Activated CD4-positive, alpha-beta memory T cell treated with anti-CD3 and anti-CD28 coated beads for 36 hours (primary cell): ENCODE data around the gene KLRF1. TPM values are rescaled to one million over a fixed set of nuclear protein-coding genes. Genes with fewer than 3 reads are reported as not detected.
A peak's percentile ranks its signal among the peaks of the same experiment; 100 is the strongest.

Experiments used
- CTCF ChIA-PET: fragments of 350-600 bp; sonication (Branson Sonifier 250); formaldehyde crosslinking; loops from one replicate; lab custom pipeline; 2021; ENCODE audit warnings: antibody characterized with exemption, inconsistent platforms; lab: Charles Lee
- POLR2A ChIA-PET: fragments of 350-600 bp; sonication (Branson Sonifier 250); formaldehyde crosslinking; loops from one replicate; lab custom pipeline; 2021; ENCODE audit warnings: antibody characterized with exemption; lab: Charles Lee
- DNase-seq: peaks from one replicate; pipeline ENCODE4 v3.0.0-alpha.2; 2020
- H3K27ac Mint-ChIP-seq: one replicate; pipeline ENCODE4 v1.8.0; 2021; ENCODE audit warnings: mixed read lengths
- H3K27me3 Mint-ChIP-seq: one replicate; pipeline ENCODE4 v1.8.0; 2021; ENCODE audit warnings: mixed read lengths
- H3K36me3 Mint-ChIP-seq: one replicate; pipeline ENCODE4 v1.8.0; 2021; ENCODE audit warnings: mixed read lengths
- H3K4me1 Mint-ChIP-seq: one replicate; pipeline ENCODE4 v1.8.0; 2021; ENCODE audit warnings: low read depth, mixed read lengths
- H3K4me3 Mint-ChIP-seq: one replicate; pipeline ENCODE4 v1.8.0; 2021; ENCODE audit warnings: mild to moderate bottlenecking, mixed read lengths
- H3K9me3 Mint-ChIP-seq: one replicate; pipeline ENCODE4 v1.8.0; 2021; ENCODE audit warnings: mixed read lengths
- intact Hi-C: fragments of 100-400 bp; cut with micrococcal nuclease; formaldehyde crosslinking; loops from one replicate; pipeline ENCODE4 v1.15.1; 2023
- total RNA-seq, 2 experiments: library from RNA; stranded (reverse); gene quantifications; one replicate each; pipeline ENCODE4 v1.2.3, GENCODE V29; 2021

KLRF1 gene, protein sequence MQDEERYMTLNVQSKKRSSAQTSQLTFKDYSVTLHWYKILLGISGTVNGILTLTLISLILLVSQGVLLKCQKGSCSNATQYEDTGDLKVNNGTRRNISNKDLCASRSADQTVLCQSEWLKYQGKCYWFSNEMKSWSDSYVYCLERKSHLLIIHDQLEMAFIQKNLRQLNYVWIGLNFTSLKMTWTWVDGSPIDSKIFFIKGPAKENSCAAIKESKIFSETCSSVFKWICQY
- not detected for total RNA-seq

DNA sequence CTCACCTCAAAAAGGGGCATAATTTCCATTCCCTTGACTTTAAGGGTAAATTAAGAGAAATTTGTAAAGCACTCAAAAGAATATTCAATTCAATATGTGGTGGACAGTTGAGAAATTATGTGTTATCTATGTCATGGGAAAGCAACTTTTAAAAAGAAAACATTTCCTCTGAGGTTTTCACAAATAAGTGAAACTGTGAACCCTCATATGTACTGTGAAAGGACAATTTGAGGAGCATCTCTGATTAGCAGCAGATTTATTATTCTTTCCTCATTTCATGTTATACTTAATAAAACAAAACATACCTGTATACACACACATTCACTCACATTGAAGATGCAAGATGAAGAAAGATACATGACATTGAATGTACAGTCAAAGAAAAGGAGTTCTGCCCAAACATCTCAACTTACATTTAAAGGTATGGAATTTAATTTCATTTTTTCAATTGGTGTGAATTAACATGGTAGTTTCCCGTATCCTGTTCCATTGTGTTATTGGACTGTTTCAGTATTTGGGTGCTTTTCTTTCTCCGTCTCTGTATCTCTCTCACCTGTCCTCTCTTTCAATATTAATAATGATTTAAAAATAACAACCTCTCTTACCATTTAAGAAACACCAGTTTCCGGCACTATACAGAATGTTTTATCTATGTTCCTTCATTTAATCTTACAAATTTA, at the start of gene KLRF1:
KLRF1 (plus strand) TSS at position 273 of the 680 bp plus-strand sequence; CDS start at position 337, 64 bp downstream.
- no peaks in the 10 kb centered on the region for H3K9me3 Mint-ChIP-seq
- ChIA-PET POLR2A (no interaction called here), CTCF (interaction anchor here (0.6 to 0.8 kb wide), 2 partner anchors 125 to 1179 kb away, joined by 3 read pairs; no protein-coding TSS in a partner anchor)
- no peak within 1 kb of the TSS for H3K27ac Mint-ChIP-seq
- intact Hi-C loops = no loop called here
- H3K4me1 Mint-ChIP-seq = no peaks in the 10 kb centered on the region
- no peak for DNase-seq
- H3K36me3 Mint-ChIP-seq = no peaks in the 10 kb centered on the region
- H3K27me3 Mint-ChIP-seq = peaks cover 5% of the 10 kb centered on the region
- no peak within 1 kb of the TSS for H3K4me3 Mint-ChIP-seq

DNA sequence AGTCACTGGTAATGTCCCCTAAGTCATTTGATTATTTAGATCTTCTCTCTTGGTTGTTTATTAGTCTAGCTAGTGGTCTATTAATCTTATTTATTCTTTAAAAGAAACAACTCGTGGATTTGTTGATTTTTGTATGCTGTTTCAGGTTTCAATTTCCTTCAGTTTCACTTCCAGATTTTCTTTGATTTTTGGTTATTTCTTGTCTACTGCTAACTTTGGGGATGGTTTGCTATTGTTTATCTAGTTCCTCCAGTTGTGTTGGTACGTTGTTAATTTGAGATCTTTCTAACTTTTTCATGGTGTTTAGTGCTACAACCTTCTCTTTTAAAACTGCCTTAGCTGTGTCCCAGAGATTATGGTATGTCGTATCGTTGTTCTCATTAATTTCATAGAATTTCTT, 48.1 kb upstream of the KLRF1 start:
- intact Hi-C loops = no loop called here
- ChIA-PET CTCF (interaction anchor here (1.3 to 2.7 kb wide), 2 partner anchors 19 to 29 kb away, joined by 3 to 9 read pairs; no protein-coding TSS in a partner anchor), POLR2A (no interaction called here)
- H3K27ac Mint-ChIP-seq = no peak overlapping the region
- H3K4me1 Mint-ChIP-seq = peaks cover 75% of the 10 kb centered on the region
- no peaks in the 10 kb centered on the region for H3K9me3 Mint-ChIP-seq
- no peak overlapping the region for H3K4me3 Mint-ChIP-seq
- no peaks in the 10 kb centered on the region for H3K36me3 Mint-ChIP-seq
- no peaks in the 10 kb centered on the region for H3K27me3 Mint-ChIP-seq
- no peak for DNase-seq

DNA sequence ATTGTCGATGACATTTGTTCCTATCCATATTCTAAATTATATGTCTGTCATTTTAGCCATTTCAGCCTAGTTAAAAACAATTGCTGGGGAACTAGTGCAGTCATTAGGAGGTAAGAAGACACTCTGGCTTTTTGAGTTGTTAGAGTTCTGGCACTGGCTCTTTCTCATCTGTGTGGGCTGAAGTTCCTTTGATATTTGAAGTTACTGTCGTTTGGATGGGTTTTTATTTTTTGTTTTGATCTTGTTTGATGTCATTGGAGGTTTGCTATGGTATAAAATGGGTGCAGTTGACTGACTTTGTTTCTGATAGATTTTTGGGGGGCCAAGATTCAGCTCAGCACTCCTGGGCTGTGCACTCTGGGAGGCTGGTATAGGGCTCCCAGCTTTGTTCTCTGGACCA, 45.9 kb upstream of the KLRF1 start:
- Mint-ChIP-seq H3K9me3 (no peaks in the 10 kb centered on the region), H3K27ac (peak overlapping the region; percentile 20), H3K4me3 (no peak overlapping the region), H3K4me1 (peaks cover 60% of the 10 kb centered on the region), H3K36me3 (no peaks in the 10 kb centered on the region), H3K27me3 (no peaks in the 10 kb centered on the region)
- ChIA-PET CTCF (interaction anchor here (1.0 to 2.8 kb wide), 5 partner anchors 9 to 146 kb away, joined by 3 to 9 read pairs (median 3); no protein-coding TSS in a partner anchor), POLR2A (interaction anchor here (1.9 kb wide), 1 partner anchor 20 kb away, joined by 5 read pairs; the partner anchor contains the start of gene CD69)
- intact Hi-C loops = no loop called here
- no peak for DNase-seq

DNA sequence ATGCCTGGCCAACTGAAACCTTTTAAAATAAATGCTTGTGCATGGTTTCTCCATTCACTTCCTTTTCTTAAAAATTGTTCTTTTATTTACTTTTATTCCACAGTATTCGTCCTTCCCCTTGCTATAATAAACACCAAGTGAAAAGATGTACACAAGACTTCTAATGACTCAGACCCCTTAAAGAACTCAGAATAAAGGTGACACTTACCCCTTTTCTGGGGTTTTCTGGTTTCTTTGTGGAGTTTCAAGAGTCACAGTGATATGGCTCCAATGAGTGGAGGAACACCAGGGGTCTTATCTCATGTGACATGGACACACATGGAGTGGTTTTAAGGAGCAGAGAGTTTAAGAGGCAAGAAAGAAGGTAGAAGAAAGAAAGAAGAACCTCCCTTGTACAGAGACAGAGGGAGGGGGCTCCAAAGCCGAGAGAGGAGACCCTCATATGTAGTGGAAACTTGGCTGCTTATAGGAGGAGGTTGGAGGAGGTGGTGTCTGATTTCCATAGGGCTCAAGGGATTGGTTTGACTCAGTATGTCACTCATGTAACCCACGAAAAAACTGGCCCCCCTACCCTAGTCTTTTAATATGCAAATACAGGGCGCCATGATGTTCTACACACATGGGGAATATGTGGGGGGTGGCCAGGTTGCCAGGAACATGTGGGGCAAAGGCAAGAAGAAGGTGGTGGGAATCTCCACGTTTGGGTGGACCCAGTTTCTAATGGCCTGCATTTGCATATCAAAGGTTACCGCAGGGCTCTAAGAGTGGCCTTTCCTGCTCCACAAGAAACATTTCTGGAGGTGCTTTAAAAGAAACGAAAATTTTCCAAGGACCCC, 44.5 kb upstream of the KLRF1 start:
- intact Hi-C loops = no loop called here
- Mint-ChIP-seq H3K27ac (no peak overlapping the region), H3K4me3 (no peak overlapping the region), H3K4me1 (peaks cover 52% of the 10 kb centered on the region), H3K27me3 (no peaks in the 10 kb centered on the region), H3K9me3 (no peaks in the 10 kb centered on the region), H3K36me3 (no peaks in the 10 kb centered on the region)
- CTCF ChIA-PET = interaction anchor here (0.9 to 2.8 kb wide), 5 partner anchors 8 to 40 kb away, joined by 3 to 9 read pairs (median 3); partner anchors contain the start of gene CD69
- POLR2A ChIA-PET = interaction anchor here (1.9 kb wide), 1 partner anchor 22 kb away, joined by 5 read pairs; the partner anchor contains the start of gene CD69
- DNase-seq = no peak

DNA sequence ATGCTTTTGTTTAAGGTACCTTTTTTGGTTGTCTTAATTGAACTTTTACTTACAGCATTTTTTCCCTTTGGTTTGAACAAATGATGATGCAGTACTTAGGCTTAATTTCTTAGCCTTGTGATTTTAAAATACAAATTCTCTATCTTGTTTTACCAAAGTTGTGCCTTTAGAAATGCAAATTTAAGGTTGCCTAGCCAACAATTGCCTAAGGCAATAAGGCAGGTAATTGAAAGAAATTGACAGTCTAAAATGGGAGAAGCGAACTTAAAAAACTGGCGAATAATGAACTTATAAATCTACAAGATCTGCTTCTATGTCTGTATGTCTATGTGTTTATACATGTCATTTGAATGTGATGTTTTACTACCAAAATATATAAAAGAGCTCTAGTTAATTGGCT, 43.0 kb upstream of the KLRF1 start:
- ChIA-PET POLR2A (interaction anchor here (1.0 to 1.6 kb wide), 2 partner anchors 23 to 26 kb away, joined by 3 to 5 read pairs; partner anchors contain the start of gene CD69), CTCF (interaction anchor here (1.0 to 1.8 kb wide), 3 partner anchors 10 to 41 kb away, joined by 3 to 6 read pairs (median 4); no protein-coding TSS in a partner anchor)
- H3K27ac Mint-ChIP-seq = no peak overlapping the region
- intact Hi-C loops = no loop called here
- H3K27me3 Mint-ChIP-seq = no peaks in the 10 kb centered on the region
- no peaks in the 10 kb centered on the region for H3K36me3 Mint-ChIP-seq
- H3K4me3 Mint-ChIP-seq = no peak overlapping the region
- no peaks in the 10 kb centered on the region for H3K9me3 Mint-ChIP-seq
- H3K4me1 Mint-ChIP-seq = peaks cover 44% of the 10 kb centered on the region
- no peak for DNase-seq

DNA sequence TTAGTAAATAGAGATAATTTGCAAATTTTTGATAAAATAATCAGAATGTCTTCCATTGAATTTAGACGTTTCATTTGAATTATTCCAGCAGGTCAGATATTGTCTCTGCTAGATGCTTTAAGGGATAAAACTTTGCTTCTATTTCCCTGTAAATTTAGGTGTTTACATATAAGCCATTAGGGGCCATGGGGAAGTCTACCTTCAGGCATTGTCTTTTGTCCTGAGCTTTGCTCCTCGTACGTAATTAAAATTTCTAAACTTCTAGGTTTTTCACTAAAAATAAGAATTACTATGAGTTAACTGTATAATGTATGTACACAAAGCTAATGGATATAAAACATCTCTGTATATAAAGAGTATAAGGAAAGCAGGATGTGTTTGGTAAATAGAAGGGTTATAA, 42.5 kb upstream of the KLRF1 start:
- H3K27me3 Mint-ChIP-seq = no peaks in the 10 kb centered on the region
- H3K27ac Mint-ChIP-seq = no peak overlapping the region
- CTCF ChIA-PET = interaction anchor here (1.0 to 2.2 kb wide), 4 partner anchors 10 to 42 kb away, joined by 3 to 6 read pairs (median 4); no protein-coding TSS in a partner anchor
- H3K9me3 Mint-ChIP-seq = peaks cover 2% of the 10 kb centered on the region
- no peak overlapping the region for H3K4me3 Mint-ChIP-seq
- DNase-seq = no peak
- H3K36me3 Mint-ChIP-seq = no peaks in the 10 kb centered on the region
- peaks cover 40% of the 10 kb centered on the region for H3K4me1 Mint-ChIP-seq
- POLR2A ChIA-PET = interaction anchor here (1.0 to 1.6 kb wide), 2 partner anchors 24 to 26 kb away, joined by 3 to 5 read pairs; partner anchors contain the start of gene CD69
- intact Hi-C loops = no loop called here

DNA sequence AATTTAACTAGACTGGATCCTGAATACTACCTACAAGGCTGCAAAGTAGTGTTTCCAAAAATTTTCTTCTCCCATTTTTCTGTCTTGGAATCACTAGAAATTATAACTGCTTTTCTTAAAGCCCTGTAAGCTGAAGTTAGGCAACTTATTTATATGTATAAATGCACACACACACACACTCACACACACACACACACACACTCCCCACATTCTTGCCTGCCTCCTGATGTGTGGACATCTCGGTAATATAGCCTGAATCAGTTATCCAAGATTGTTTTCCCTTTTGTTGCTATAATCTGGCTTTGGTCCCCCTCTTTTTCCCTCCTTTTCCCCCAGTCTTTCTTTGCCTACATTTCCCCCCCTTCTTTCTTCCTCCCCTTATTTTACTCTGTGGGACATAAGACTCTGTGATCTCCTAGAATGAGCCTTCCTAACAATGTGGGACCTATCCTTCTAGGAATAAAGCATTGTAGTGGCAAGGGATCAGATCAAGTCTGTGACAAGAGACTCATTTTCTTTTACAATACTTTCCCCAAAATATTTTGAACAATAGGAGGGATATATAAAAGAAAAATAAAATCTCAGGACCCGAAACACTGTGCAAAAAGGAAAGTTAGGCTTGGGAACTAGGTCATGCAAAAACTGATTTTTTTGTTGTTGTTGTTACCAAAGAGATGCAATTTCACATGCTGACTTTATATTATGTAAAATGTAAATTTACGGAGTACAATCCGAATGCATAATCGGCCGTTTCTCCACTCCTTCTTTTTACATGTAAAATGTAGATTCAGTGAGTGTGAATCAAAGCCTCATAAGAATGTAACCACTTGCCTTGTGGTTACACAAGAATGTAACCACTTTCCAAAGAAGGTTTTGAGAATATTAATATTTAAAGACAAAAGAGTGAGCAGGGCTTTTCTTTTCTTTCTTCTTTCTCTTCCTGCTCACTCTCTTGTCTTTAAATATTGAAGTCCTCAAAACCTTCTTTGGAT, 40.3 kb upstream of the KLRF1 start:
- POLR2A ChIA-PET = no interaction called here
- intact Hi-C loops = no loop called here
- Mint-ChIP-seq H3K4me3 (no peak overlapping the region), H3K27me3 (no peaks in the 10 kb centered on the region), H3K36me3 (no peaks in the 10 kb centered on the region), H3K27ac (no peak overlapping the region), H3K4me1 (peaks cover 33% of the 10 kb centered on the region), H3K9me3 (peaks cover 6% of the 10 kb centered on the region)
- no peak for DNase-seq
- CTCF ChIA-PET = interaction anchor here (2.2 kb wide), 1 partner anchor 15 kb away, joined by 5 read pairs; no protein-coding TSS in a partner anchor

DNA sequence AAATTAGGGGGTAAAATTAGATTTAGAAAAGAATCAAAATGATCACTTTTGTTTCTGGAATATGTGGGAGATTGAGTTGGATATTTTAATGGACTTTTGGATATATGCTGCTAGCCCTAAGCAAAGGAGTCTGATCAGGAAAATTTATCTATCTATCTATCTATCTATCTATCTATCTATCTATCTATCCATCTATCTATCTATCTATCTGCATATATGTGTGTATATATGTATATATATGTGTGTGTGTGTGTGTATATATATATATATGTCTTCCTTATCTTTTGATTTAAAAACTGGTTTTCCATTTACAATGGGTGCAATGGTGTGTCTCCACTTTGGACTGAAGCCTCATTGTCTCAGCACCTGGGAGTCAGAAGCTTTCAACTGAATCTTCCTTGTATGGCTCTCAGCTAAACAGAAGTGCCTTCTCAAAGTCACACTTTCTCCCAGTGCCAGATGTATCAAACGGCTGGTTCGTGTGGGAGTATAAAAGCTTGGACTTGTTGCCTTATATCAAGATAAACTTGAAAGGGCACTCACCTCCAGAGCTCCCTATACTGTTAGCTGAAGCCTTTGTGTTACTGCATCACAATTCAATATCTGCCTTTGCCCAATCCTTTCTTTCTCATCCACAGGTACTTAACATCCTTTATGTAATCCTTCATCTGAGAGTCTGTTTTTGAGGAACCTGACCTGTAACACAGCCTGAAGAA, 34.9 kb upstream of the KLRF1 start:
- H3K9me3 Mint-ChIP-seq = peaks cover 6% of the 10 kb centered on the region
- CTCF ChIA-PET = interaction anchor here (1.1 to 1.7 kb wide), 2 partner anchors 42 to 49 kb away, joined by 5 to 18 read pairs; no protein-coding TSS in a partner anchor
- no peaks in the 10 kb centered on the region for H3K27me3 Mint-ChIP-seq
- H3K27ac Mint-ChIP-seq = peak overlapping the region; percentile 84
- H3K36me3 Mint-ChIP-seq = no peaks in the 10 kb centered on the region
- intact Hi-C loops = loop anchor here (2.0 to 10.0 kb wide), 2 partner anchors 20 to 548 kb away; no protein-coding TSS in a partner anchor
- POLR2A ChIA-PET = interaction anchor here (2.0 kb wide), 1 partner anchor 31 kb away, joined by 23 read pairs; the partner anchor contains the start of gene CD69
- H3K4me1 Mint-ChIP-seq = peaks cover 70% of the 10 kb centered on the region
- H3K4me3 Mint-ChIP-seq = no peak overlapping the region
- DNase-seq = no peak

DNA sequence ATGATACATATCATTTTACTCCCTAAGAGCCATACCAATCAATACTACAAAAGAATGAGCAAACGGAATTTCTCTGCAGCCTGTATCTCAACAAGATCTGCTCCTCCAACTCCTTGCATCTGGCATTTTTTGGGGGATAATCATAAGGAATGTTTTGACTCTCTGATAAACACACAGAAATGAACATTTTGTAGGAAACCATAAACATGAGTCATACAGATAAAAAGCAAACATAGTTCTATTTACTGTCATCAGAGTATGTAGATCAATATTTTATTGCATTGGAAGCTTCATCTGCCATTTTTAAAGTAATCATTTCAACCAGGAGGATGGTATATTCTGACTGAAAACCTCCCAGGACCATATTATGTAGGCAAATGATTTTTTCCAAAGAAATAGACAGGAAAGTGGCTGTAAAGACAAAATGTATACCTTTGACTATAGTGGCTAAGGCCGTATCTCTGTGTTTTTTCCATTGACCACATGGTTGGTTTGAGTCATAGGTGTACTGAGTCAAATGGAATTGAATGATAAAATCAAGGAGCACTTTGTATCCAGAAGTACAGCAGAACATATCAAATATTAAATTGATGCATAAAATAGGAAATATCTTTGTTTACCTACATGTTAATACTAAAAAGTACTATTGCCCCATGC, 34.2 kb upstream of the KLRF1 start:
- H3K36me3 Mint-ChIP-seq = no peaks in the 10 kb centered on the region
- peaks cover 6% of the 10 kb centered on the region for H3K9me3 Mint-ChIP-seq
- POLR2A ChIA-PET = interaction anchor here (2.0 kb wide), 1 partner anchor 32 kb away, joined by 23 read pairs; the partner anchor contains the start of gene CD69
- intact Hi-C loops = loop anchor here (2.0 to 10.0 kb wide), 2 partner anchors 20 to 548 kb away; no protein-coding TSS in a partner anchor
- H3K4me3 Mint-ChIP-seq = peak overlapping the region; percentile 52
- no peak for DNase-seq
- H3K27me3 Mint-ChIP-seq = no peaks in the 10 kb centered on the region
- peaks cover 68% of the 10 kb centered on the region for H3K4me1 Mint-ChIP-seq
- H3K27ac Mint-ChIP-seq = peak overlapping the region; percentile 84
- CTCF ChIA-PET = interaction anchor here (1.1 to 1.7 kb wide), 2 partner anchors 42 to 50 kb away, joined by 5 to 18 read pairs; no protein-coding TSS in a partner anchor
